SKM-1 treated with dmso at 0.1 percent for 144 hours (cell line): ENCODE results near the gene PLXNA2.

ENCODE experiments used
- DNase-seq: peaks from one replicate; lab custom pipeline; 2025; ENCODE audit not compliant: unreplicated experiment; lab: John Stamatoyannopoulos, UW

Gene PLXNA2, protein sequence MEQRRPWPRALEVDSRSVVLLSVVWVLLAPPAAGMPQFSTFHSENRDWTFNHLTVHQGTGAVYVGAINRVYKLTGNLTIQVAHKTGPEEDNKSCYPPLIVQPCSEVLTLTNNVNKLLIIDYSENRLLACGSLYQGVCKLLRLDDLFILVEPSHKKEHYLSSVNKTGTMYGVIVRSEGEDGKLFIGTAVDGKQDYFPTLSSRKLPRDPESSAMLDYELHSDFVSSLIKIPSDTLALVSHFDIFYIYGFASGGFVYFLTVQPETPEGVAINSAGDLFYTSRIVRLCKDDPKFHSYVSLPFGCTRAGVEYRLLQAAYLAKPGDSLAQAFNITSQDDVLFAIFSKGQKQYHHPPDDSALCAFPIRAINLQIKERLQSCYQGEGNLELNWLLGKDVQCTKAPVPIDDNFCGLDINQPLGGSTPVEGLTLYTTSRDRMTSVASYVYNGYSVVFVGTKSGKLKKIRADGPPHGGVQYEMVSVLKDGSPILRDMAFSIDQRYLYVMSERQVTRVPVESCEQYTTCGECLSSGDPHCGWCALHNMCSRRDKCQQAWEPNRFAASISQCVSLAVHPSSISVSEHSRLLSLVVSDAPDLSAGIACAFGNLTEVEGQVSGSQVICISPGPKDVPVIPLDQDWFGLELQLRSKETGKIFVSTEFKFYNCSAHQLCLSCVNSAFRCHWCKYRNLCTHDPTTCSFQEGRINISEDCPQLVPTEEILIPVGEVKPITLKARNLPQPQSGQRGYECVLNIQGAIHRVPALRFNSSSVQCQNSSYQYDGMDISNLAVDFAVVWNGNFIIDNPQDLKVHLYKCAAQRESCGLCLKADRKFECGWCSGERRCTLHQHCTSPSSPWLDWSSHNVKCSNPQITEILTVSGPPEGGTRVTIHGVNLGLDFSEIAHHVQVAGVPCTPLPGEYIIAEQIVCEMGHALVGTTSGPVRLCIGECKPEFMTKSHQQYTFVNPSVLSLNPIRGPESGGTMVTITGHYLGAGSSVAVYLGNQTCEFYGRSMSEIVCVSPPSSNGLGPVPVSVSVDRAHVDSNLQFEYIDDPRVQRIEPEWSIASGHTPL (N-terminal part only)

DNA sequence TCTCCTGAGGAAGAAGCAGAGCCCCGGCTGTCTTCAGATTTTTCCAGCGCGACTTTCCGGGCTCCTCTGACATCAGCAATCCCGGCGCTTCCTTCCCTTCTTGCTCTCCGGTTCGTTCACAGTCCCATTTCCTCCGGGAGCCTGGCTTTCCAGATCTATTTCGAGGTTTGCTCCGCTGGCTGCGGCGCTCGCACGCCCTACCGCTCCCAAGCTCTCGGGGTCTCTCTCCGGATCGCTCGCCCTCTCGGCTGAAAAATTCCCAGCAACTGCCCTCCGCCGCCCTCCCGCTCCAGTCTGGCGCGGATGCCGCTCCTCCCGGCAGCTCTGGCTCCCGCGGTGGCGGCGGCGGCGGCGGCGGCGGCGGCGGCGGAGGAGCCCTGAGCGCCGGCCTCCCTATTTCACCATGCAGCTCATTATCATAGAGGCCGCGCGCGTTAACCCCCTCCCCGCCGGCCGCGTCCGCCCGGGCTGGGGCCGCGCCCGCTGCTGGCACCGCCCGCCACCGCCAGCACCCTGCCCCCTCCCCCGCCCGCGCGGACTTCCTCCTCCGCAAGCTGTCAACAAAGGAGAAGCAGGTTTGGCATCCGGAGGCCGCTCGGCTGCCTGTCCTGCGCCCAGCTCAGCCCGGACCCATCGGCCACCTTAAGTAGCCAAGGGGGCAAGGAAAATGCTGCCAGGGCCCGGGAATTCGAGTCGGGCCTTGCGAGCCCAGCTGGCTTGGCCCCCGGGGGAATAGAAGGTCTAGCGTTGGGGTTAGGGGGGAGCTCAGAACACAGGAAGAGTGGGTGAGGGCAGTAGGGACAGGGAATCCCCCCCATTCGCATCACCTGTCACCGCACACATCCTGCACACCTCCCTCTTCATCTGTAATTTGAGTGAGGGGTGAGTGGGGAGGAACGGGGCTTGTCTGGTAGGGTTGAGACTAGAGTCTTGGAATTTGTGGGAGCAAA is at the start of gene PLXNA2:
Gene PLXNA2 (minus strand): TSS at position 418 of the 950 bp plus-strand sequence. CDS start 26,462 bp downstream, outside the sequence.
- peak; percentile 93 for DNase-seq

DNA sequence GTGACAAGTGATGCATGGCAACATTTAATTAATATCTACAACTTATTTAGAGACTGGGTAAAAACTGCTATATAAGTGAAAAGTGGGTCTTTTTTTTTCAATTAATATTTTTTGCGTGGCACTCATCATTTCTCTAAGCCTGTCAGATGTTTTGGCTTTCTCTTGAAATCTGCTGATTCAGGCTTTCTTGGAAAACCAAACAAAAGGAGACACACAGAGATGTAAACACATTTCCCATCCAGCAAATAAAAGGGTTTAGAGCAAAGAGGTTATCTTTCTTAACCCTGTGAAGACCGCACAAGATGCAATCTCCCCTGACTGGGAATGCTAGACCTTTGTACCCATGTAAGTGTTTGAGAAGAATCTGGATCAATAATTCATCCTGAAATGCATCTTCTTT is 48.7 kb upstream of the PLXNA2 start:
- no peak for DNase-seq

DNA sequence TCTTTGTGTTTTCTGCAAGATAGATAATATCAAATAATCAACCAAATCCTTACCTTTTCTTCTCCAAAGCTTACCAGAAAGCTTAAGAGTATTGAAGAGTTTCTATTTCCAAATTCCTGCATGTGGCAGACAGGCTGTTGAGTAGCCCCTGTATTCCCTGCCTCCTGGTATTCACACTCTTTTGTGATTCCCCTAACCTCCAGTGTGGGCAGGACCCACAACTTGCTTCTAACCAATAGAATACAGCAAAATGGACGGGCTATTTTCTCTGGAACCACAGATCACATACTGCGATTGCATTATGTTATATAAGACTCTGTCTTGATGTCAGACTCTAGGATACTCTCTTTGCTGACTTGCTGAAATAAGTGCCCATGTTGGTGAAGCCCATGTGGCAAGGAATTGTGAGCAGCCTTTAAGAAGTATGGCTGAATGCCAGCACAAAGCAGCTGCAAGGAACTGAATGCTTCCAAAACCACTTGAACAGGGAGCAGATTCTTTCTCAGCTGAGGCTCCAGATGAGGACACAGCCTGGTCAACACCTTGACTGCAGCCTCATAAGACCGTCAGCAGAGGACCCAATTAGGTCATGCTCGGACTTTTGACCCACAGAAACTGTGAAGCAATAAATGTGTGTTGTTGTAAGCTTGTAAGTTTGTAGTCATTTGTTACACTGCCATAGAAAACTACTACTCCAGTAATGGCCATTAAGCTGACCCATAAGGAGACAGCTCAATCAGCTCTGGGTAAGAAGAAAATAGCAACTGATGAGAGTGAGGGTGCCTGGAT is 47.9 kb upstream of the PLXNA2 start:
- no peak for DNase-seq

DNA sequence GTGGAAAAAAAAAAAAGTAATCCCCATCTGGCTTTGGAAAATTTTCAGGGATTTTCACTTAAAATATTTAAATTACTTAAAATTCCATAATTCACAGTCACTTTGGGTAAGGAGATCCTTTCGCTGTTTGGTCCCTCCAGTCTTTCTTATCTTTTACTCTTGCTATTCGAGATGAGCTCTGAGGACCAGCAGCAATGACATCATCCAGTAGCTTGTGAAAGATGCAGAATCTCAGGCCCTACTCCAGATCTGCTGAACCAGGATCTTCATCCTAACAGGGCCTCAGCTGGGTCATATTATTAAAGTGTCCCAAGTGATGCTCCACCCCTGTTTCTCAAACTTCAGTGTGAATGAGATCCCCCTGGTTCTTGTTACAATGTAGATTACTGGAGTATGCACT is 46.9 kb upstream of the PLXNA2 start:
- no peak for DNase-seq

DNA sequence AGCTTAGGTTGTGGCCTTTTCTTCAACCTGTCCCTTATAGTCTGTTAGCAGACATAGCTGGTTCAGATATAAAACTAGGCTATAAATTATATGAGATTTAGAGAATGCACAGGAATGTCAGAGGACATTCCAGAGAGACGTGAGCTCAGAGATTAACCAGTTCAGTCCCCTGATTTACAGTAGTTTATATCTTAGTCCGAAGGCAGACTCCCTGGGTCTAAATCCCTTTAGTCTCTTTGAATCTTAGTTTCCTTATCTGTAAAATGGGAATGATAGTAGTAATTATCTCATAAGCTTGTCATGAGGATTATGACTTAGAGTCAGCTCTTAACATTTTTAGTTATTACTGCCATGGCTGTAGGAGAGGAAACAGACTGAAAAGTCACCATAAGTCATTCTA is 45.5 kb upstream of the PLXNA2 start:
- no peak for DNase-seq

DNA sequence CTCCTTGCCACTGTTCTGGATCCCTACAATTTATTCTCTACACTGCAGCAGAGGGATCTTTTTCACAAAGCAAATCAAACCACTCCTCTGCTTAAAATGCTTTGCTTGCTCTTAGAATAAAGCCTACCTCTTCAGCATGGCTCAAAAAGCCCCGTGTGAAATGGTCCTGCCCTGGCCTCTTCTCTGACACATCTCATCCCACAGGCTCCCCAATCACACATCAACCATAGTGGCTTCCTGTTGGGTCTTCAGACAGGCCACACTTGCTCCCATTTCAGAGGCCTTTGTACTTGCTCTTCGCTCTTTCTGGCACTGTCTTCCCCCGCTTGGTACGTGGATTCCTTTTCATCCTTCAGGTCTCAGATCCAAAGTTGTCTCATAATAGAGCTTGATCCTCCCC is 44.3 kb upstream of the PLXNA2 start:
- no peak for DNase-seq

DNA sequence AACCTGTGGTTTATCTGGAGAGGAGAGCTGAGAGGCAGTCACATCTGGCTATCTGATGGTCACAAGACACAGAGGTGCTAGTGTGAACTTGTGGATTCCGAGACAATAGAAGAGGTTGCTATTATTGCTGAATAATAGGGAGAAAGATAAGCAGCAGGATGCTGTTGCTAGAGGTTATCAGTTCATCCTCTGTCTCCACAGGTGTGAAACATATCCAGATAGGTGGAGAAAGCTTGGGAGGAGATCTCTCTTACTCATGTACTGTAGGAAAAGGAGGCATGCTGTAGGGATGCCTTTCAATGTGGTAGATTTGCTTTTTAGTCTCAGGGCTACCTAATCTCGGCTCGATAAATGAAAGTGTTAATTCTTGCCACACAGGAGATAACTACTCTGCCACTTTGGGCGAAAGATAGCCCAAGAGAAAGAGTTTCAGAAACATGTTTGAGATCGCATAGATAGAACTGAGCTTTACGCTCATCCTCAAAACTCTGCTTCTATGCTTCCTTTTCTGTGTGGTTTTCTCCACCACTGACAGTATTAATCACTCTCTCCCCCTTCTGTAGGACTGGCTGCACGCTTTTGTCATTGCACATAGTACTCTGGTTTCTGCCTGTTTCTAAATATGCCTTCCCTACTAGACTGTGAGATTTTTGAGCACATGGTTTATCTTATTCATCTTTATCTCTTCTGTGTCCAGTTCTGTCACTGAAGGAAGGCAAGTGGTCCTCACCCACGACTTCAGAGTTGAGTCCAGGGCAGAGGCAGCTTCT is 36.7 kb upstream of the PLXNA2 start:
- DNase-seq = no peak

DNA sequence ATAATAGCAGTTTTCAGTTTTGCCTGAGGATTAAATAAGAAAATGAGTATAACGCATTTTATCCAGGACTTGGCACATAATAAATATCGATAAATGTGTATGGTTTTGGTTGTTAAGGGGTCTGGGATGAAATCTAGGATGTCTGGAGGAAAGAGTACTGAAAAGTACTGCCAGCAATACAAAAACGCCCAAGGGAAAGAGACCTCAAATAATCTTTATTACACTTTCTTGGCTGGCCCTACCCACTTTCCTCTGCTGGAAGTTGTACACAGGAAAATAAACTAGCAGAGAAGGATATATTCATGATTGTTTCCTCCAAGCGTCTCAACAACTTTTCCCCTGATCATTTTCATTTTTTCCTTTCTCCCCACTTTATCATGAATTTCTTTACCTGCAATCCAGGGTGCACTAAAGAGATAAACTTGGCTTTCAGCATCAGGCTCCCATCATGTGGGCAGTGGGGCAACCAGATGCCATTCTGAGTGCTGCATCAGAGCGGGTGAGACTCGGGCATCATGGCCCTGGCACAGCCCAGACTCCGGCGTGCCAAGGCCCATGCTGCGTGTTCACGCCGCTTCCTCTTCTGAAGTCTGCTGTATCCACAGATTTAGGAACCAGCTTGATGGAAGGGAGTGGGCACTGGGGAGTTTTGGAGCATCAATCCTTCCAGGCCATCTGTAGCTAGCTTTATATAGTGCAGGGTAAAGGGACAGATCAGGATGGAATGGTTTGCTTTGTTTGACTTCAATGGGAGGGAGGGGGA is 35.8 kb upstream of the PLXNA2 start:
- DNase-seq = no peak

DNA sequence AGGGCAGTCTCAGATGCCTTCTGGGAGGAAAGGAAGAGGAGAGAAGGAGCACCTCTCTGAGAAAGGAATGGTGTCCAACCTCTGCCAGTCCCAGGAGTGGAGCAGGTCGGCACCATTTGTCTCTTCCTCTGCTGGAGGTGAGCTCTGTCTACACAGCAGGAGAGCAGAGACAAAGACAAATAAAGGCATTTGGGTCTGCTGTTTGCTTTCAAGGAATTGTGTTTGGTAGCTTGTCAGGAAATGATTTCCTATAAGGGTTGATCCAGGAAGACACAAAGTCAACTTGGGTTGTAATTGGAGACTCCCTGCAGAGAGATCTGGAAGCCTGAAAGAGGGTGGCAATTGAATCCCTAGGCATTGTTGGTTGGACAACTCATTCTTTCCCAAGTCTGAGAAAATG is 34.5 kb upstream of the PLXNA2 start:
- DNase-seq = no peak

DNA sequence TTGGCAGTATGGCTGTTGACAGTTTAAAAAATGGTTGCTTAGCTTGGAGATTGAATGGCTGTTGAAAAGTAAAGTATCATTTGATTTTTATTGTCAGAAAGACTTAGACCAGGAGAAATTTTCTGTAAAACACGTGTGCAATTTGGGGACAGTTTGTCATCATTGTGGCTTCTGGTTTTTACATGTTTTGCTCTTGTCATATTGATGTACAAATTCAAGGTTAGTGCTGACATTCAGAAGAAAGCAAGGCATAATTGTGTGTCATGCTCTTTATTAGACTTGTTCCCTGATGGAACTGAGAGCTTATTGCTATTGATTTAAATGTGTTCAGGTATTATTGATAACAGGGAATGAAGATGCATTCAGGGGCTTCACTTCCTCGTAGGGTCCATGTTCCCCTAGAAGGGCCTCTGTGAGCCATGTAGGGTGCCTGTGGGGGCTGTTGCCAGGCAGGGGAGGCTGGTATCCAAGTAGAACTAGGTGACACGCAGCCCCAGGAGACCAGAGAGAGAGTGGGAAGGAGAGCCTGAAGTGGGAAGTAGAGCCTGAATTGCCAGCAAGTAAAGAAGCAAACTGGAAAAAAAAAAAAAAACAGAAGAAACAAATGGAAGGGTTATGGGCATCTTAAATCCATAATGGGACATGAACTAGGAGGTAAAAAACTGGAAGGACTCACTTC is 32.7 kb upstream of the PLXNA2 start:
- DNase-seq = no peak

DNA sequence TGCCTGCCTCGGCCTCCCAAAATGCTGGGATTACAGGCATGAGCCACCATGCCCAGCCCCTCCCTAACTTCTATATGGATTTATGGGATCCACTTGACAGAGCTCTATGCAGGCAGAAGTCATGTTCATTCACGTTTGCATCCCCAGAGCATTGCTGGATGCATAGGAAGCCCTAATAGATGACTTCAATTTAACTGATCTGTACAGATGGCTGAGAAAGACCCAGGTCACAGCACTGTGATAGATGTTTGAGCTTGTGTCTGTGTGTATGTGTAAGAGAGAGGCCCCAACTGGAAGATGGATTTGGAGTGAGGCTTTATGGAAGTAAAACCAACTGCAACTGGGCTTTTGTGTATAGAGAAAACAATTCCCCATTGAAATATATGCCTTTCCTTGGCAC is 30.9 kb upstream of the PLXNA2 start:
- no peak for DNase-seq

DNA sequence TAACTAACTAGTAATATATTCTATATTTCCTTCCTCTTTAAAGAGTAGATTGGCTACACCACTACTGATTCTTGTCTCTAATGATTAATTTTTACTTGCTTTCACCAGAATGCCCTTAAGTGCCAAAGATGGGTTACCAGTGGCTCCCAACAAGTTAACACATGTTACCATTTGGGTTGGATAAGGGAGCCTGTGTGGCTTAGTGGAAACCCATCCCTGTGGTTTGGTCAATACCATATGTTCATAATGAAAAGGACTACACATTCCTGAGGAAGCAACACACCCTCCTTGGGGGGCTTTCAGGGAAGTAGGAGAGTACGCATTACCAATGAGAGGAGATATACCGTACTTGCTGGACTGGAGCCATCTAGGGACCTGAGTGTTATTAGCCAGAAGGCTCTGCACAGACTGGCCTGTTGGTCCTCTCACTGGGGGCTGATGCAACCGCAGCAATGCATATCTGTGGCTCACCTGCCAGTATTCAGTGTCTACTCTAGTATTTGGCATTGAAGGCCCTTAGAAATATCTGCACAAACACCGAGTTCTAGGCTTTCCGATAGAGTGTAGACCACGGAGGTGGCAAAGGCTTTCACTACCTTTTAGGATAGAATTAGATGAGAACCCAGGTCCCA is 29.3 kb upstream of the PLXNA2 start:
- DNase-seq = no peak

DNA sequence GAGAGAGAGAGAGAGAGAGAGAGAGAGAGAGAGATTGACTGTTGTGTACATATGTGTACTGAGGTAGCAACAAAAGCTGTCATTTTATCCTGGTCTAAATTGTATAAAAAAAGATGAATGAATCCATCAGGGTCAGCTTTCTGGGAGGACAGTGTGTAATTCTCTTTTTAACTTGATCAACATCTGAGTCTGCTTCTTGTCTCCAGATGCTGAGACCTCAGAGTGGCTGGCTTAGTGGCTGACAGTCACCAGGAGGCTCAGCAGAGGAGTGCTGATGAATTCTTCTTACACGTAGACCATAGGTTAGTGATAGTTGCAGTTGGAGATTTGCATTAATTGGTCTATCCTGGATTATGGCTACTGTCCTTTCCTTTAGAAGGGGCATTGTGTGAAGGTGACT is 28.5 kb upstream of the PLXNA2 start:
- DNase-seq = no peak

DNA sequence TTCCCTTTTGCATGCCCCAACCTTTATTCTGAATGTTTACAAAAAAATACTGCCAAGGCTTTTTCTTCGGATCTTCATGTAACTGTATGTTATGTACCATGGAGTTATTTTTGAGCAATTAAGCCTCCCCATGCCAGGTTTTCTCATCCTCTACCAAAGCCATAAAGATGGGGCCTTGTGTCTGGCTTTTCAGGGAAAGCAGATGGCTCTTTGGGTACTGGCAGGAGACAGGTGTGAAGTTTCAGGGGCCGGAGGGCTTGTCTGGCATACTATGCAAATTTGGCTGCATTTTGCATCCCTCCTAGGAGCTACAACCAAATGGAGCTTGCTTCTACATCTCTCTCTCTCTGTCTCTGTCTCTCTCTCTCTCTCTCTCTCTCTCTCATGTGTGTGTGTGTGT is 28.1 kb upstream of the PLXNA2 start:
- no peak for DNase-seq

DNA sequence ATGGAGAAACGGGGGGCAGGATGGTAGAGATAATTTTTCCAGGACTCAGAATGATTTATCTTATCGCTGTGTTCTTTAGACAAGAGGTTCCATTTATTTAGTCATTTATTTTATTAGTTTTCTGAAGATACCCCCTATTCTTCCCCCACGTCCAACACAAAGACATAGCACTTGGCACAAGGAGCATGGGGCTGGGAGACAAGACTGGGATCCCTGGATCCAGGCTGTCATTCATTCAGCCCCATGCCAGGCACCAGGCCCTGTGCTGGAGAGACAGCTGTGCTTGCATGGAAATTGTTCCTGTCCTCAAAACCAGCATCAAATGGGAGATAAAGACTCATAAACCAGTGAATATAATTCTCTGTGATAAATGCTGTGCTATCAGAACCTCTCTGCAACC is 27.1 kb upstream of the PLXNA2 start:
- no peak for DNase-seq

DNA sequence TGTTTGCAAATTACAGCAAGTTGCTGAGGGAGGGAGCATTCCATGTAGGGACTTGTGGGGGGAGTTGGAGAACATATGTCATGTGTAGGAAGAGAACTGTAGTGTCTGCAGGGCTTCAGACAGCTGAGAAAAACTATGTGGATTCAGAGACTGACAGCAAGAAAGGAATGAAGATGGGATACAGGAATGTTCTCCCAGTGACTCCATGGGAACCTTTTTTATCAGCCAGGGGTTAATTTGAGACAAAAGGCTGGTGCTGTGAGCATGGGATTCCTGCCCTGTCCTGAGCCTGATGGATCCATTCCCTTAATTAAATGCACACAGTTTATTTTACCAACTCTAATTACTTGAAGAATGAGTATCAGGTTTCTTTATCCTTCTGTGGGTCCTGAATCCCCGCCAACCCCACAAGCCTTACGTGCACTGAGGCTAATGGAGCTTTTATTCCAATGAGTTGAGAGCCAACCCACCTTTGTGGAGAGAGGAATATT is 26.5 kb upstream of the PLXNA2 start:
- DNase-seq = no peak

DNA sequence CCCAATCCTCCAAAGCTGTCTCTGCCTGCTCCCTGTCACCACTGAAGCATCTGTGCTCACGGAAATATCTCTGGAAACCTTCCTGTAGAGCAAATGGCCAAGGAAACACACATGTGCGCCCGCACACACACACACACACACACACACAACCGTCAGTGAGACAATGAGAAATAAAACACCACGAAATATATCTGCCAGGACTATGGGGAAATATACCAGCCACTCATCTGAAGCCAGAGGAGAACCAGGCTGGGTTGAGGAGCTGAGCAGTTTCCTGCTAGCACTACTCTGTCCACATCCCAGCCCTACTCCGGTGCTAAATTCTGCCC is 25.1 kb upstream of the PLXNA2 start:
- no peak for DNase-seq
